Adipose tissue (tissue), 3 donors: ENCODE measurements around the gene SP2. TPM values are rescaled to one million over a fixed set of nuclear protein-coding genes. Genes with fewer than 3 reads are reported as not detected.

Source experiments
- H3K27ac ChIP-seq: one replicate; pipeline ENCODE4 v1.5.1; 2013; ENCODE audit warnings: low read depth, low read length
- WGBS, 3 donors: extraction: QIAGEN DNeasy Blood & Tissue Kit; methylation state at CpG; one replicate each; pipeline ENCODE4 v1.1.7; 2013; 5-methylcytosine and 5-hydroxymethylcytosine counted together
- polyA plus RNA-seq, 3 donors: library from polyadenylated mRNA; stranded (reverse); fragments of 200-250 nt; gene quantifications; one replicate each; pipeline ENCODE4 v1.2.3, GENCODE V29; 2013
- donor health status: healthy with polysubstance abuse.
- donor health status: Bipolar disorder and iron deficiency.
- donor health status: healthy.

The SP2 gene
- polyA plus RNA-seq, 3 donors, result 7.2 to 15.7 (median 9.2) TPM

GRCh38 chr17:47867813-47868533, 28.1 kb upstream of the SP2 start:
- H3K27ac ChIP-seq, result no peak overlapping the region
- WGBS, 3 donors, result 78 to 90% (median 86%) methylated on average over 11 of the region's 11 CpGs

GRCh38 chr17:47869114-47869513, 26.9 kb upstream of the SP2 start:
- 37 to 58% (median 55%) methylated on average over 2 of the region's 2 CpGs for WGBS, 3 donors
- no peak overlapping the region for H3K27ac ChIP-seq

- WGBS, 3 donors, result 33 to 61% (median 58%) methylated on average over 1 of the region's 1 CpG
- no peak overlapping the region for H3K27ac ChIP-seq
Observed at GRCh38 chr17:47870056-47870455, 26.0 kb upstream of the SP2 start.

- no peak overlapping the region for H3K27ac ChIP-seq
Observed at GRCh38 chr17:47871048-47871447, 25.0 kb upstream of the SP2 start.

- H3K27ac ChIP-seq, result no peak overlapping the region
- 15 to 30% (median 25%) methylated on average over 29 of the region's 29 CpGs for WGBS, 3 donors
Observed at GRCh38 chr17:47872019-47872650, 23.9 kb upstream of the SP2 start.

GRCh38 chr17:47872651-47873161, 23.3 kb upstream of the SP2 start:
- no peak overlapping the region for H3K27ac ChIP-seq

GRCh38 chr17:47873200-47874090, 22.6 kb upstream of the SP2 start:
- 51 to 61% (median 60%) methylated on average over 4 of the region's 4 CpGs for WGBS, 3 donors

More at GRCh38 chr17:47872651-47873161, 23.3 kb upstream of the SP2 start:
- 31 to 44% (median 43%) methylated on average over 15 of the region's 15 CpGs for WGBS, 3 donors

GRCh38 chr17:47875011-47875985, 20.7 kb upstream of the SP2 start:
- H3K27ac ChIP-seq, result no peak overlapping the region
- WGBS, 3 donors, result 54 to 66% (median 63%) methylated on average over 11 of the region's 11 CpGs

More at GRCh38 chr17:47873200-47874090, 22.6 kb upstream of the SP2 start:
- no peak overlapping the region for H3K27ac ChIP-seq

GRCh38 chr17:47877368-47878034, 18.5 kb upstream of the SP2 start:
- no peak overlapping the region for H3K27ac ChIP-seq
- WGBS, 3 donors, result 59 to 71% (median 60%) methylated on average over 8 to 9 of the region's 9 CpGs

GRCh38 chr17:47878203-47879027, 17.6 kb upstream of the SP2 start:
- WGBS, 3 donors, result 49 to 74% (median 68%) methylated on average over 10 of the region's 10 CpGs
- no peak overlapping the region for H3K27ac ChIP-seq

GRCh38 chr17:47879028-47879585, 16.9 kb upstream of the SP2 start:
- 44 to 56% (median 55%) methylated on average over 2 of the region's 2 CpGs for WGBS, 3 donors
- H3K27ac ChIP-seq, result no peak overlapping the region

- WGBS, 3 donors, result 80 to 87% (median 84%) methylated on average over 8 of the region's 8 CpGs
- H3K27ac ChIP-seq, result no peak overlapping the region
Observed at GRCh38 chr17:47879776-47880454, 16.1 kb upstream of the SP2 start.

- 14 to 54% (median 16%) methylated on average over 7 of the region's 7 CpGs for WGBS, 3 donors
- H3K27ac ChIP-seq, result no peak overlapping the region
Observed at GRCh38 chr17:47882247-47882646, 13.8 kb upstream of the SP2 start.

GRCh38 chr17:47882695-47883588, 13.1 kb upstream of the SP2 start:
- 81 to 91% (median 86%) methylated on average over 9 of the region's 9 CpGs for WGBS, 3 donors
- H3K27ac ChIP-seq, result no peak overlapping the region
